ENCODE results near the gene ID3.

ID3 gene

GRCh38 chr1:23574265-23574754, 15.0 kb upstream of the ID3 start:
- POLR2A ChIA-PET (ENCODE audit: low non-redundant PET), result no interaction called here
- CTCF ChIA-PET, result interaction anchor here (0.5 to 0.7 kb wide), 3 partner anchors 10 to 60 kb away, joined by 3 to 5 read pairs (median 3); no protein-coding TSS in a partner anchor
- no peak overlapping the region for H3K27ac ChIP-seq
- DNase-seq (ENCODE audit: low spot score), result no peak
- no peak for TF ChIP-seq CTCF (conservative IDR thresholded peaks at IDR 0.05; ENCODE audit: low read depth)

GRCh38 chr1:23573574-23574182, 14.4 kb upstream of the ID3 start:
- CTCF ChIA-PET, result interaction anchor here (0.7 kb wide), 1 partner anchor 61 kb away, joined by 3 read pairs; no protein-coding TSS in a partner anchor
- no peak overlapping the region for H3K27ac ChIP-seq
- POLR2A ChIA-PET (ENCODE audit: low non-redundant PET), result no interaction called here
- DNase-seq (ENCODE audit: low spot score), result no peak
- no peak for TF ChIP-seq CTCF (conservative IDR thresholded peaks at IDR 0.05; ENCODE audit: low read depth)

GRCh38 chr1:23571465-23571864, 12.2 kb upstream of the ID3 start:
- DNase-seq (ENCODE audit: low spot score), result no peak
- ChIA-PET CTCF (no interaction called here), POLR2A (ENCODE audit: low non-redundant PET) (no interaction called here)
- H3K27ac ChIP-seq, result no peak overlapping the region
- no peak for TF ChIP-seq CTCF (conservative IDR thresholded peaks at IDR 0.05; ENCODE audit: low read depth)

- ChIA-PET CTCF (no interaction called here), POLR2A (ENCODE audit: low non-redundant PET) (no interaction called here)
- no peak for DNase-seq (ENCODE audit: low spot score)
- no peak overlapping the region for H3K27ac ChIP-seq
- TF ChIP-seq CTCF (conservative IDR thresholded peaks at IDR 0.05; ENCODE audit: low read depth), result no peak
Measured at GRCh38 chr1:23570001-23570691, 10.8 kb upstream of the ID3 start.

- CTCF ChIA-PET, result interaction anchor here (0.6 kb wide), 1 partner anchor 313 kb away, joined by 3 read pairs; no protein-coding TSS in a partner anchor
- peak overlapping the region; percentile 62 for H3K27ac ChIP-seq
- POLR2A ChIA-PET (ENCODE audit: low non-redundant PET), result no interaction called here
- no peak for DNase-seq (ENCODE audit: low spot score)
- no peak for TF ChIP-seq CTCF (conservative IDR thresholded peaks at IDR 0.05; ENCODE audit: low read depth)
Measured at GRCh38 chr1:23568608-23569383, 9.5 kb upstream of the ID3 start.

- TF ChIP-seq CTCF (conservative IDR thresholded peaks at IDR 0.05; ENCODE audit: low read depth), result no peak
- ChIA-PET CTCF (interaction anchor here (0.7 kb wide), 1 partner anchor 124 kb away, joined by 4 read pairs; the partner anchor contains the start of gene RPL11), POLR2A (ENCODE audit: low non-redundant PET) (no interaction called here)
- DNase-seq (ENCODE audit: low spot score), result no peak
- peak overlapping the region; percentile 62 for H3K27ac ChIP-seq
Measured at GRCh38 chr1:23567996-23568607, 8.8 kb upstream of the ID3 start.
